ENCODE data around the gene APOB.

DNA sequence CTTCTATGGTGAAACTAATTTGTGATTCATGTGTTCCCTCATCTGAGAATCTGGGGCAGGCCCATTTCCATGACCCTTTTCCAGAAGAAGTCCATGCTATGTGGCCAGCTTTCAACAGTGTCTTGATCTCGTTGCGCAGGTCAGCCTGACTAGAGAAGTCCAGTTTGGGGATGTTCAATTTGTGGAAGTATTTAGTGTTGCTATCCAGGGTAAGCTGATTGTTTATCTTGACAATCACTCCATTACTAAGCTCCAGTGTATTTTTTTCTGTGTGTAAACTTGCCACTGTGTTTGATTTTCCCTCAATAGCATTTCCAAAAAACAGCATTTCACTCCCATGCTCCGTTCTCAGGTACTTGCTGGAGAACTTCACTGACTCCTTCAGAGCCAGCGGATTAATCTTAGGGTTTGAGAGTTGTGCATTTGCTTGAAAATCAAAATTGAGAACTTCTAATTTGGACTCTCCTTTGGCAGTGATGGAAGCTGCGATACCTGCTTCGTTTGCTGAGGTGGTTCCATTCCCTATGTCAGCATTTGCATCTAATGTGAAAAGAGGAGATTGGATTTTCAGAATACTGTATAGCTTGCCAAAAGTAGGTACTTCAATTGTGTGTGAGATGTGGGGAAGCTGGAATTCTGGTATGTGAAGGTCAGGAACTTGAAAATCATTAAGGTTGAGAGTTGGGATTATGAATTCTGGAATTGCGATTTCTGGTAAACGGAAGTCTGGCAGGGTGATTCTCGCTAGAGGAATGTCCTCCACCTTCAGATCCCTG lies 35.7 kb downstream of the APOB start:
- TF ChIP-seq, protein P1, sequence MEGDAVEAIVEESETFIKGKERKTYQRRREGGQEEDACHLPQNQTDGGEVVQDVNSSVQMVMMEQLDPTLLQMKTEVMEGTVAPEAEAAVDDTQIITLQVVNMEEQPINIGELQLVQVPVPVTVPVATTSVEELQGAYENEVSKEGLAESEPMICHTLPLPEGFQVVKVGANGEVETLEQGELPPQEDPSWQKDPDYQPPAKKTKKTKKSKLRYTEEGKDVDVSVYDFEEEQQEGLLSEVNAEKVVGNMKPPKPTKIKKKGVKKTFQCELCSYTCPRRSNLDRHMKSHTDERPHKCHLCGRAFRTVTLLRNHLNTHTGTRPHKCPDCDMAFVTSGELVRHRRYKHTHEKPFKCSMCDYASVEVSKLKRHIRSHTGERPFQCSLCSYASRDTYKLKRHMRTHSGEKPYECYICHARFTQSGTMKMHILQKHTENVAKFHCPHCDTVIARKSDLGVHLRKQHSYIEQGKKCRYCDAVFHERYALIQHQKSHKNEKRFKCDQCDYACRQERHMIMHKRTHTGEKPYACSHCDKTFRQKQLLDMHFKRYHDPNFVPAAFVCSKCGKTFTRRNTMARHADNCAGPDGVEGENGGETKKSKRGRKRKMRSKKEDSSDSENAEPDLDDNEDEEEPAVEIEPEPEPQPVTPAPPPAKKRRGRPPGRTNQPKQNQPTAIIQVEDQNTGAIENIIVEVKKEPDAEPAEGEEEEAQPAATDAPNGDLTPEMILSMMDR (conservative IDR thresholded peaks at IDR 0.05), result no peak
- no peak for TF ChIP-seq ZFX (IDR thresholded peaks at IDR 0.05)

All from C4-2B (cell line).